ENCODE data around the gene TRPV6. TPM values are rescaled to one million over a fixed set of nuclear protein-coding genes. Genes with fewer than 3 reads are reported as not detected.

The TRPV6 gene
- total and polyA plus RNA-seq, 10 donors: 0.05 to 0.32 (median 0.25) TPM; not detected in 3

- Histone ChIP-seq H3K4me1 (peaks cover 0 to 18% (median 0%) of the 10 kb centered on the region in 6 donors), H3K27ac (peak overlapping the region in 1 of 8 donors; percentile 46), H3K27me3 (replicated peaks in 1 of 7) (peaks cover 0 to 10% (median 0%) of the 10 kb centered on the region in 7 donors), H3K36me3 (no peaks in the 10 kb centered on the region), H3K4me3 (no peak overlapping the region), H3K9me3 (peaks cover 0 to 11% (median 10%) of the 10 kb centered on the region in 8 donors)
- WGBS, 5 donors: 57 to 62% (median 60%) methylated on average over 21 of the region's 21 CpGs
- DNase-seq: no peak
- intact Hi-C loops (cut with DNase I; ENCODE audit: low total_unique reads): loop anchor here (10.0 kb wide), 1 partner anchor 76 kb away; no protein-coding TSS in a partner anchor
- TF ChIP-seq POLR2A (IDR thresholded peaks at IDR 0.05) (no peak), CTCF (IDR thresholded peaks at IDR 0.05 in 8 of 11, conservative IDR thresholded peaks at IDR 0.05 in 3 of 11) (peak in 6 of 11 experiments; percentile 19 to 60 (median 41)), POLR2AphosphoS5 (IDR thresholded peaks at IDR 0.05) (no peak)
Observed at GRCh38 chr7:142908921-142909890, 23.7 kb upstream of the TRPV6 start.

- no peak for DNase-seq
- Histone ChIP-seq H3K36me3 (no peaks in the 10 kb centered on the region), H3K9me3 (peaks cover 0 to 20% (median 15%) of the 10 kb centered on the region in 8 donors), H3K27ac (no peak overlapping the region), H3K27me3 (replicated peaks in 1 of 7) (peaks cover 0 to 10% (median 0%) of the 10 kb centered on the region in 7 donors), H3K4me3 (no peak overlapping the region), H3K4me1 (peaks cover 0 to 18% (median 0%) of the 10 kb centered on the region in 6 donors)
- intact Hi-C loops (cut with DNase I; ENCODE audit: low total_unique reads): loop anchor here (10.0 kb wide), 1 partner anchor 77 kb away; no protein-coding TSS in a partner anchor
- 84 to 91% (median 89%) methylated on average over 11 of the region's 11 CpGs for WGBS, 5 donors
- TF ChIP-seq POLR2A (IDR thresholded peaks at IDR 0.05): no peak
- no peak for TF ChIP-seq POLR2AphosphoS5 (IDR thresholded peaks at IDR 0.05)
- TF ChIP-seq CTCF (IDR thresholded peaks at IDR 0.05 in 8 of 11, conservative IDR thresholded peaks at IDR 0.05 in 3 of 11): no peak
Observed at GRCh38 chr7:142908290-142908689, 22.7 kb upstream of the TRPV6 start.

- H3K27ac ChIP-seq: no peak overlapping the region
- 63 to 97% (median 90%) methylated on average over 2 of the region's 2 CpGs for WGBS, 5 donors
- H3K27me3 ChIP-seq (replicated peaks in 1 of 7): peaks cover 0 to 10% (median 0%) of the 10 kb centered on the region in 7 donors
- no peak for DNase-seq
- no peaks in the 10 kb centered on the region for H3K36me3 ChIP-seq
- peaks cover 0 to 23% (median 15%) of the 10 kb centered on the region in 8 donors for H3K9me3 ChIP-seq
- H3K4me3 ChIP-seq: no peak overlapping the region
- H3K4me1 ChIP-seq: peaks cover 0 to 18% (median 0%) of the 10 kb centered on the region in 6 donors
- intact Hi-C loops (cut with DNase I; ENCODE audit: low total_unique reads): loop anchor here (10.0 kb wide), 1 partner anchor 78 kb away; no protein-coding TSS in a partner anchor
- TF ChIP-seq POLR2A (IDR thresholded peaks at IDR 0.05) (no peak), CTCF (IDR thresholded peaks at IDR 0.05 in 8 of 11, conservative IDR thresholded peaks at IDR 0.05 in 3 of 11) (no peak)
Observed at GRCh38 chr7:142906643-142907042, 21.1 kb upstream of the TRPV6 start.

- H3K27me3 ChIP-seq (replicated peaks in 1 of 7): peaks cover 0 to 4% (median 0%) of the 10 kb centered on the region in 7 donors
- intact Hi-C loops (cut with DNase I; ENCODE audit: low total_unique reads): loop anchor here (10.0 kb wide), 1 partner anchor 79 kb away; no protein-coding TSS in a partner anchor
- DNase-seq: no peak
- H3K36me3 ChIP-seq: no peaks in the 10 kb centered on the region
- peaks cover 0 to 23% (median 15%) of the 10 kb centered on the region in 8 donors for H3K9me3 ChIP-seq
- no peak overlapping the region for H3K4me3 ChIP-seq
- H3K4me1 ChIP-seq: peaks cover 0 to 18% (median 0%) of the 10 kb centered on the region in 6 donors
- H3K27ac ChIP-seq: no peak overlapping the region
- 83 to 91% (median 87%) methylated on average over 2 of the region's 2 CpGs for WGBS, 5 donors
- TF ChIP-seq POLR2A (IDR thresholded peaks at IDR 0.05) (no peak), CTCF (IDR thresholded peaks at IDR 0.05 in 8 of 11, conservative IDR thresholded peaks at IDR 0.05 in 3 of 11) (no peak), POLR2AphosphoS5 (IDR thresholded peaks at IDR 0.05) (no peak)
Observed at GRCh38 chr7:142905759-142906158, 20.2 kb upstream of the TRPV6 start.
